Upper lobe of right lung (tissue), 1 donor: ENCODE data around the gene CD274. TPM values are rescaled to one million over a fixed set of nuclear protein-coding genes. Genes with fewer than 3 reads are reported as not detected.

Source experiments
- ATAC-seq: fragments of 200-7000 bp; cut with Tn5 transposase; one replicate; pipeline ENCODE4 v1.9.1; 2020; ENCODE audit warnings: mild to moderate bottlenecking, moderate library complexity
- DNase-seq: peaks from one replicate; pipeline ENCODE4 v3.0.0-alpha.2; 2020
- H3K27ac ChIP-seq: fragments of 200-600 bp; one replicate; pipeline ENCODE4 v1.8.0; 2022
- H3K27me3 ChIP-seq: fragments of 200-600 bp; one replicate; pipeline ENCODE4 v1.8.0; 2022; ENCODE audit warnings: mild to moderate bottlenecking
- H3K36me3 ChIP-seq: fragments of 200-600 bp; one replicate; pipeline ENCODE4 v1.8.0; 2022
- H3K4me1 ChIP-seq: fragments of 200-600 bp; one replicate; pipeline ENCODE4 v1.8.0; 2022
- H3K4me3 ChIP-seq: fragments of 200-600 bp; one replicate; pipeline ENCODE4 v1.8.0; 2022; ENCODE audit warnings: mild to moderate bottlenecking
- H3K9me3 ChIP-seq: fragments of 200-600 bp; one replicate; pipeline ENCODE4 v1.8.0; 2022
- intact Hi-C: fragments of 100-400 bp; cut with DNase I; formaldehyde crosslinking; loops from one replicate; pipeline ENCODE4 v1.11.0; 2022
- total RNA-seq: library from RNA; stranded (reverse); fragmentation: NEBNext Ultra II Directional; extraction: Animal tissue kit (Norgen Biotek cat#: 25700); gene quantifications from one replicate; pipeline ENCODE4 v1.2.1, GENCODE V29; 2021
- TF ChIP-seq, protein P1 (sequence below): fragments of 200-600 bp; IDR thresholded peaks from one replicate; pipeline ENCODE4 v1.8.0; 2022; ENCODE audit warnings: antibody characterized with exemption
- donor health status: DM: no; HTN: yes; CAD: no; lungs with severe emphysema.

CD274 gene
- total RNA-seq, 1 donor from 2014 or later, result 25.9 TPM

- DNase-seq (no peak), ATAC-seq (no peak)
- TF ChIP-seq, protein P1, sequence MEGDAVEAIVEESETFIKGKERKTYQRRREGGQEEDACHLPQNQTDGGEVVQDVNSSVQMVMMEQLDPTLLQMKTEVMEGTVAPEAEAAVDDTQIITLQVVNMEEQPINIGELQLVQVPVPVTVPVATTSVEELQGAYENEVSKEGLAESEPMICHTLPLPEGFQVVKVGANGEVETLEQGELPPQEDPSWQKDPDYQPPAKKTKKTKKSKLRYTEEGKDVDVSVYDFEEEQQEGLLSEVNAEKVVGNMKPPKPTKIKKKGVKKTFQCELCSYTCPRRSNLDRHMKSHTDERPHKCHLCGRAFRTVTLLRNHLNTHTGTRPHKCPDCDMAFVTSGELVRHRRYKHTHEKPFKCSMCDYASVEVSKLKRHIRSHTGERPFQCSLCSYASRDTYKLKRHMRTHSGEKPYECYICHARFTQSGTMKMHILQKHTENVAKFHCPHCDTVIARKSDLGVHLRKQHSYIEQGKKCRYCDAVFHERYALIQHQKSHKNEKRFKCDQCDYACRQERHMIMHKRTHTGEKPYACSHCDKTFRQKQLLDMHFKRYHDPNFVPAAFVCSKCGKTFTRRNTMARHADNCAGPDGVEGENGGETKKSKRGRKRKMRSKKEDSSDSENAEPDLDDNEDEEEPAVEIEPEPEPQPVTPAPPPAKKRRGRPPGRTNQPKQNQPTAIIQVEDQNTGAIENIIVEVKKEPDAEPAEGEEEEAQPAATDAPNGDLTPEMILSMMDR, result no peak
- no peak overlapping the region for H3K27ac ChIP-seq
- H3K27me3 ChIP-seq, result no peaks in the 10 kb centered on the region
- H3K4me1 ChIP-seq, result no peaks in the 10 kb centered on the region
- intact Hi-C loops, result no loop called here
- H3K4me3 ChIP-seq, result no peak overlapping the region
- H3K36me3 ChIP-seq, result no peaks in the 10 kb centered on the region
- no peaks in the 10 kb centered on the region for H3K9me3 ChIP-seq
Observed at GRCh38 chr9:5419987-5420386, 30.4 kb upstream of the CD274 start.

- TF ChIP-seq, protein P1, result no peak
- no peak overlapping the region for H3K4me3 ChIP-seq
- H3K9me3 ChIP-seq, result no peaks in the 10 kb centered on the region
- ATAC-seq, result no peak
- no peaks in the 10 kb centered on the region for H3K4me1 ChIP-seq
- no peak for DNase-seq
- intact Hi-C loops, result no loop called here
- H3K27ac ChIP-seq, result no peak overlapping the region
- no peaks in the 10 kb centered on the region for H3K27me3 ChIP-seq
- no peaks in the 10 kb centered on the region for H3K36me3 ChIP-seq
Observed at GRCh38 chr9:5421163-5421562, 29.2 kb upstream of the CD274 start.

DNA sequence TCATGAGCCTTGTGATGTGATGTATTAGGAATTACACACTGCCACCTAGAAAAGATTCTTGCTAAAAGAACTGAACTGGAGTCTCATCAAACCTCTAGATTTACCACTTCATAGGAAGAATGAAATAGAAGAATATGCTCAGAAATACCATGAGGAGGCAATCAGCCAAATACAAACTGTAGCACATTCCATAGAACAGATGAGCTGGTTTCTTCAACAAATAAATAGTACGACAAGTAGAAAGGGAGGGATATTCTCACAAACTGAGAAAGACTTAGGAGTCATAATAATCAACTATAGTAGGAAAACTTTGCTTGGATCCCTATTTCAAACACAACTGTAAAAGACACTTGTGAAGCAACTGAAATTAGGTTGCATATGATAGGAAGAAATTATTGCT is 28.1 kb upstream of the CD274 start:
- DNase-seq (no peak), ATAC-seq (no peak)
- Histone ChIP-seq H3K36me3 (no peaks in the 10 kb centered on the region), H3K4me3 (no peak overlapping the region), H3K27me3 (no peaks in the 10 kb centered on the region), H3K9me3 (no peaks in the 10 kb centered on the region), H3K4me1 (no peaks in the 10 kb centered on the region), H3K27ac (no peak overlapping the region)
- intact Hi-C loops, result no loop called here
- TF ChIP-seq, protein P1, result no peak

GRCh38 chr9:5425006-5425628 is 25.2 kb upstream of the CD274 start:
- TF ChIP-seq, protein P1, result peak; percentile 54
- DNase-seq, result no peak
- peak; percentile 36 for ATAC-seq
- H3K9me3 ChIP-seq, result no peaks in the 10 kb centered on the region
- no peaks in the 10 kb centered on the region for H3K4me1 ChIP-seq
- no peak overlapping the region for H3K4me3 ChIP-seq
- intact Hi-C loops, result no loop called here
- no peaks in the 10 kb centered on the region for H3K27me3 ChIP-seq
- H3K27ac ChIP-seq, result no peak overlapping the region
- no peaks in the 10 kb centered on the region for H3K36me3 ChIP-seq

- H3K27me3 ChIP-seq, result no peaks in the 10 kb centered on the region
- no peak overlapping the region for H3K4me3 ChIP-seq
- intact Hi-C loops, result no loop called here
- ATAC-seq (no peak), DNase-seq (no peak)
- no peak overlapping the region for H3K27ac ChIP-seq
- no peaks in the 10 kb centered on the region for H3K4me1 ChIP-seq
- H3K36me3 ChIP-seq, result no peaks in the 10 kb centered on the region
- TF ChIP-seq, protein P1, result no peak
- no peaks in the 10 kb centered on the region for H3K9me3 ChIP-seq
Observed at GRCh38 chr9:5427005-5427404, 23.3 kb upstream of the CD274 start.

GRCh38 chr9:5428172-5428571 is 22.2 kb upstream of the CD274 start:
- Histone ChIP-seq H3K27ac (no peak overlapping the region), H3K27me3 (no peaks in the 10 kb centered on the region), H3K4me1 (no peaks in the 10 kb centered on the region), H3K4me3 (no peak overlapping the region), H3K36me3 (no peaks in the 10 kb centered on the region), H3K9me3 (no peaks in the 10 kb centered on the region)
- ATAC-seq (no peak), DNase-seq (no peak)
- TF ChIP-seq, protein P1, result no peak
- intact Hi-C loops, result no loop called here
